ENCODE measurements around the gene IDH1.
"Not testable (repeated sequence)": the region's sequence is repeated elsewhere in the genome, so short reads cannot be mapped to it uniquely, and the experiment has no call there.

Gene IDH1

DNA sequence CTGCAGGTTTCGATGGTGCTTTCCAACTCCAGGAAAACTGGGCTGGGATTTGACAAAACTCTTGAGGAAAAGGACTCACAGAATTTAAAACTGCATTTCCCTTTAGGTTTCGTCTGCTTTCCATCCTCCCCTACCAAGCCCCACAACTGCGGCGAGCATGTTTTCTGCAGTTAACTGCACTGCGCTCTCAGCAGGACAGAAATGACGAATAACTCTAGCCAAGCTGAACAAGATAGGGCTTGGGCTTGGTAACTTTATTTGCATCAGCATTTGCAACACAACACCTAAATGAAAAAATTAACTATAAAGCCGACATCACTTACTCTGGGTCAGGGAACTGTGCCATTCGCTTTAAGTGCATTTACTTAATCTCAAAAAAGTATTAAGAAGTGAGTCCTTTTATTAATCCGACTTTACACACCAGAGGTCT, 10.5 kb upstream of the IDH1 start:
- Histone ChIP-seq H3K27me3 (ENCODE audit: control insufficient read depth, low read length) (no peaks in the 10 kb centered on the region), H4K20me1 (ENCODE audit: control insufficient read depth, insufficient read depth, low read depth, low read length) (peaks cover 13% of the 10 kb centered on the region; the same call in 1 of the 2 replicates), H3F3A (ENCODE audit: control insufficient read depth, insufficient read depth) (peaks cover 16% of the 10 kb centered on the region), H3K4me1 (ENCODE audit: control insufficient read depth, low read length) (peaks cover 38% of the 10 kb centered on the region), H3K27ac (ENCODE audit: low read depth, low read length) (peak overlapping the region; percentile 89), H3K79me2 (ENCODE audit: control insufficient read depth, low read length) (peaks cover 48% of the 10 kb centered on the region), H3K36me3 (ENCODE audit: control insufficient read depth, low read length) (peaks cover 7% of the 10 kb centered on the region), H3K9me2 (replicated peaks; ENCODE audit: control insufficient read depth, low read length) (no peaks in the 10 kb centered on the region), H3K4me2 (ENCODE audit: low read length) (peak overlapping the region; percentile 89), H3K4me3 (ENCODE audit: low read length) (peak overlapping the region; percentile 86), H3K9me3 (ENCODE audit: control insufficient read depth, insufficient read depth, low read length) (0 out of 2 replicates have a peak, but pooled peaks cover 6% of the 10 kb centered on the region)
- no peak for TF ChIP-seq EZH2phosphoT487 (IDR thresholded peaks at IDR 0.05; ENCODE audit: borderline replicate concordance, low read length)
- TF ChIP-seq, protein P1, sequence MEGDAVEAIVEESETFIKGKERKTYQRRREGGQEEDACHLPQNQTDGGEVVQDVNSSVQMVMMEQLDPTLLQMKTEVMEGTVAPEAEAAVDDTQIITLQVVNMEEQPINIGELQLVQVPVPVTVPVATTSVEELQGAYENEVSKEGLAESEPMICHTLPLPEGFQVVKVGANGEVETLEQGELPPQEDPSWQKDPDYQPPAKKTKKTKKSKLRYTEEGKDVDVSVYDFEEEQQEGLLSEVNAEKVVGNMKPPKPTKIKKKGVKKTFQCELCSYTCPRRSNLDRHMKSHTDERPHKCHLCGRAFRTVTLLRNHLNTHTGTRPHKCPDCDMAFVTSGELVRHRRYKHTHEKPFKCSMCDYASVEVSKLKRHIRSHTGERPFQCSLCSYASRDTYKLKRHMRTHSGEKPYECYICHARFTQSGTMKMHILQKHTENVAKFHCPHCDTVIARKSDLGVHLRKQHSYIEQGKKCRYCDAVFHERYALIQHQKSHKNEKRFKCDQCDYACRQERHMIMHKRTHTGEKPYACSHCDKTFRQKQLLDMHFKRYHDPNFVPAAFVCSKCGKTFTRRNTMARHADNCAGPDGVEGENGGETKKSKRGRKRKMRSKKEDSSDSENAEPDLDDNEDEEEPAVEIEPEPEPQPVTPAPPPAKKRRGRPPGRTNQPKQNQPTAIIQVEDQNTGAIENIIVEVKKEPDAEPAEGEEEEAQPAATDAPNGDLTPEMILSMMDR (IDR thresholded peaks at IDR 0.05; ENCODE audit: low read depth, low read length, poor library complexity, severe bottlenecking), result no peak

GRCh38 chr2:208256849-208257813, 2.3 kb upstream of the IDH1 start:
- not testable (repeated sequence) for H3K4me2 ChIP-seq (ENCODE audit: low read length); H3K27ac ChIP-seq (ENCODE audit: low read depth, low read length); H3K27me3 ChIP-seq (ENCODE audit: control insufficient read depth, low read length); H4K20me1 ChIP-seq (ENCODE audit: control insufficient read depth, insufficient read depth, low read depth, low read length); H3K9me2 ChIP-seq (replicated peaks; ENCODE audit: control insufficient read depth, low read length); H3K4me3 ChIP-seq (ENCODE audit: low read length); H3K9me3 ChIP-seq (ENCODE audit: control insufficient read depth, insufficient read depth, low read length)
- H3F3A ChIP-seq (ENCODE audit: control insufficient read depth, insufficient read depth), result peaks cover 11% of the 10 kb centered on the region; the same call in 1 of the 2 replicates
- H3K79me2 ChIP-seq (ENCODE audit: control insufficient read depth, low read length), result peaks cover 27% of the 10 kb centered on the region
- peaks cover 24% of the 10 kb centered on the region for H3K36me3 ChIP-seq (ENCODE audit: control insufficient read depth, low read length)
- peaks cover 24% of the 10 kb centered on the region for H3K4me1 ChIP-seq (ENCODE audit: control insufficient read depth, low read length)

DNA sequence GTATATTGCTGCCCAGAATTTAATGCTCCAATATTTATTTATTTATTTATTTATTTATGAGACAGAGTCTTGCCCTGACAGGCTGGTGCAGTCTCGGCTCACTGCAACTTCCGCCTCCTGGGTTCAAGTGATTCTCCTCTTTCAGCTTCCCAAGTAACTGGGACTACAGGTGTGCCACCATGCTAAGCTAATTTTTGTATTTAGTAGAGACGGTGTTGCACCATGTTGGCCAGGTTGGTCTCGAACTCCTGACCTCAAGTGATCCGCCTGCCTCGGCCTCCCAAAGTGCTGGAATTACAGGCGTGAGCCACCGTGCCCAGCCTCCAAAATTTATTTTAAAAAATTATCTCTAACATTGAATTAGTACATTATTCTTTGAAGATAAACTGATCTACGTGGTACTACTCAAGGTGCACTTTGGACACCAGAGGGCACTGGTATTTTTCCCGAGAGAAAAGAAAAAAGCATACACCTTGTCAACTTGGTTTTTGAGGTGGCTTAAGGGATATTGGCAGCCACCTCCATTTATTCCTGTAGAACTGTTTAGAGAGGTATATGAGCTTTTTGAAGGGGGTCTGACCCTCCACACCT, 1.4 kb upstream of the IDH1 start:
- Histone ChIP-seq H3K9me2 (replicated peaks; ENCODE audit: control insufficient read depth, low read length) (no peaks in the 10 kb centered on the region), H3K4me2 (ENCODE audit: low read length) (no peak overlapping the region), H3K36me3 (ENCODE audit: control insufficient read depth, low read length) (peaks cover 32% of the 10 kb centered on the region), H3K79me2 (ENCODE audit: control insufficient read depth, low read length) (peaks cover 34% of the 10 kb centered on the region), H4K20me1 (ENCODE audit: control insufficient read depth, insufficient read depth, low read depth, low read length) (no peaks in the 10 kb centered on the region), H3F3A (ENCODE audit: control insufficient read depth, insufficient read depth) (peaks cover 11% of the 10 kb centered on the region; the same call in 1 of the 2 replicates), H3K27me3 (ENCODE audit: control insufficient read depth, low read length) (no peaks in the 10 kb centered on the region), H3K4me3 (ENCODE audit: low read length) (no peak overlapping the region), H3K4me1 (ENCODE audit: control insufficient read depth, low read length) (peaks cover 33% of the 10 kb centered on the region), H3K9me3 (ENCODE audit: control insufficient read depth, insufficient read depth, low read length) (no peaks in the 10 kb centered on the region), H3K27ac (ENCODE audit: low read depth, low read length) (no peak overlapping the region)
- TF ChIP-seq, protein P1 (IDR thresholded peaks at IDR 0.05; ENCODE audit: low read depth, low read length, poor library complexity, severe bottlenecking), result no peak
- no peak for TF ChIP-seq EZH2phosphoT487 (IDR thresholded peaks at IDR 0.05; ENCODE audit: borderline replicate concordance, low read length)
